Stimulated activated CD4-positive, alpha-beta T cell treated with anti-CD3 and anti-CD28 coated beads, Interleukin-4, amount 100 ng/mL, for 48 hours (primary cell): Measurements from ENCODE around the gene SPTBN1.
A peak's percentile ranks its signal among the peaks of the same experiment; 100 is the strongest.

Experiments used
- DNase-seq, 2 donors: peaks; one replicate each; pipeline ENCODE4 v3.0.0-alpha.2; 2020; ENCODE audit warnings: low read depth in 2 of 2

Gene SPTBN1

DNA sequence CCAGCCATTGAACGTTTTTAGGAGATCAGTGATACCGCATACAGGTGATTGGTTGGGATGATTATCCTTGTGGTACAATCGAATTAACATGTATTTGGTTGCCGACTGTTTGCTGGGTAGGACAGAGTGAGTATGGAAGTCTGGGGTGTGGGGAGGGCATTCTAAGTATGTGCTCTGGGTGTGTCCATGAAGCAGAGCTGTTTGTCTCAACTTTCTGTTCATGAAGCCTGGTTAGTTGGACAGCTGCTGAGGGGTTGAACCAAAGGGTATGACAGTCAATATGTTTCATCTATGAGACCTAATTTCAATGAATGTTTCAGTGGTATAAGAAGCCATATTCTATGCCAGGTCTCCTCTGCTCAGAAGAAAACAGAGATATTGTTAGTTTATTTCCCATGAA is 21.9 kb upstream of the SPTBN1 start:
- no peak for DNase-seq

DNA sequence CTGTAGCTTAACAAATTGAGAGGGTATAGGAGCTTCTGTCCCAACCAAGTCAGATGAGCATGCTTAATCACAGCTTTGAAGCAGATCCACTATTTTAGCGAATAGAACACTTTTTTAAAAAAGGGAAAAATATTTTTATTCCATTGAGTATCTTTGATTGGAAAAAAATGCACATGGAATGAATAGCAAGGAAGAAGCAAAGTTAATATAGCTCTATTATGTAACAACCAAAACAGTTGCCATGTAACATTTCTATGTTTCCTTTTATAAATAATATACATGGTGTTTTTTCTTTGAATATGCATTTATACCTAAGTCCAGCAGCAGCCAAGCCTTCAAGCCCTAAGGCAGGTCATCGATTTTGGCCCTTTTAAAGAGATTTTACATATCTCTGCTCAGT is 21.4 kb upstream of the SPTBN1 start:
- DNase-seq, result no peak

DNA sequence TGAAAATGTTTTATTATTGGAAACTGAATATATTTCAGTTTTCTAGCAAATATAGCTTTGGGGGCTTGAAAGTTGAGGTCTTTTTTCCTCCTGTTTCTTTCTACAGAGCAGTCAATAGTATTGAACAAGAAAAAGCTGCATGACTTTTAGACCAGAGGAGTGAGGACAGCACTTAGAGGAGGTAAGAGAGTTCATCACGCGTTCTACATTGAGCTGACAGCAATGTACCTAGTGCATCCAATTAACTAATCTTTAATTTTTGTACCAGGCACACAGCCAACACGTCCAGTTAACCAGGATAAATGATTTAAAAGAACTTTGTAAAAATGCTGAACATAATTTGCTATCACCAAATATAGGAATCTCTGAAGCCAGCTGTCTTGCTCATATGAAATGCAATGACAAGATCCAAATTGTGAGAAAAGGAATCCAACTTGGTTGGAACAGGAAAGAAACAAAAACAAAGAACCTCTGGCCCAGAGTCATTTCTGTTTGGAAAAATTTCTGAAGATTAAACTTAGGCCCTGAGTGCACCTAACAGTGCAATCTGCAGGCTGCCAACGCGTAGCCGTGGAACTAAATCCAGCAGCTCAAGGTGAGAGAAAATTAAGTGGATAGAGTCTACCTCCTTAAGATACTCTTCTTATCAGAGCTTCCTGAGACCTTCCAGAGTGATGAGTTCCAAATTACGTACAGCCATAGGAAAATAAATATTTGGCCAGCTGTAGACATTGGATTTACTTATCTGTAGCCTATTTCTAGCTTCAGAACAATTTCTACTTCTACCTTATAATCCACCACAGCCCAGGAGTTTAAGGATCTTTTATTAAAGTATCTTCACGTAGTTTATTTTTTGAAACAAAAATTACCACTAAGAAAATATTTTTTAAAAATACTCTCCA is 20.6 kb upstream of the SPTBN1 start:
- no peak for DNase-seq

DNA sequence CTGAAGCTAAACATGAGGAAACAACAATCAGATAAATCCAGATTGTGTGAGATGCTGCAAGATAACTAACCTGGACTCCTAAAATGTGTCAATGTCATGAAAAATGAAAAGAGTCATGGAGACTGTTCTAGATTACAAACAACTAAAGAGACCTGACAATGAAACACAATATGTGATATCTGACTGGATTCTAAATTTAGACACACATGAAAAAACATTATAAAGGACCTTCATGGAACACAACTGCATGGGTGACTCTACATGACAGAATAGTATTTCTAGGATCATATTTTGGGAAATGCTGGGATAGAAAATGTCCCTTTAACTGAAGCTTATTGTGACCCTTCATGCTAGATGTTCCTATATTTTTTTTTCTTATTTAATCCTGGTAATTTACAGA is 18.5 kb upstream of the SPTBN1 start:
- no peak for DNase-seq

DNA sequence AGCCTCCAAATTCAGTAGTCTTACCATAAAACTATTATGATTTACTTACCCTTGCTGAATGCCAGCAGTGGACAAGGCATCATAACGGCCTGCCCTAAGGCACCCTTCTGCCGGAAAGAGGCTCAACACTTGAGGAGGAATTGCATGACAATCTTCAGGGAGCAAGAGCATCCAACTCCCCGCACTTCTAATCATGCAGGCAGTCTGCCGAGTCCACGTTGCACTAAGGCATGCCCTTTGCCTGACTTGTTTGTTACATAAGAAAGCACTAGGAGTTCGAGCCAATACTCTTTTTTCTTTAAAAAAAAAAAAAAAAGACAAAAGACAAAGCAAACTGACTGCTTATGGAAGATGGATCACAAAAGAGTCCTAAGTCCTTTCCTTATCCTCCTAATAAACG is 17.9 kb upstream of the SPTBN1 start:
- no peak for DNase-seq

DNA sequence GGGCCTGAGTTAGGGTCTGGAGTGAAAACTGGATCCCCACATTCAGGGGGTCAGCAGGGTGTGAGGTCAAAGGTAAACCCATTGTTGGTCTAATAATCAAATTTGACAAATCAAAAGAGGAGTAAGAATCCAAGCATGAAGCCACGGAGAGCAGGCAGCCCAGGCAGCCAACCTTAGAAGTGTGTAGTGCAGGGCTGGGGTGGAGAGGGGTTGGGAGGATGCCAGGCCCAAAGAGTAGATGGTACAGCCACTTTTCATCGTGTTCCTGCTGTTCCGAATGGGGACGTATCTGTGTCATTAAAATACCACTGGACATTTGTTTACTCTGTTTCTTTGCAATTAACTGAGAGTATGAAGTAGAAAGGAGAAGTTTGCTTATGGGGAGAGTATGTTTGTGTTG is 16.5 kb upstream of the SPTBN1 start:
- no peak for DNase-seq

DNA sequence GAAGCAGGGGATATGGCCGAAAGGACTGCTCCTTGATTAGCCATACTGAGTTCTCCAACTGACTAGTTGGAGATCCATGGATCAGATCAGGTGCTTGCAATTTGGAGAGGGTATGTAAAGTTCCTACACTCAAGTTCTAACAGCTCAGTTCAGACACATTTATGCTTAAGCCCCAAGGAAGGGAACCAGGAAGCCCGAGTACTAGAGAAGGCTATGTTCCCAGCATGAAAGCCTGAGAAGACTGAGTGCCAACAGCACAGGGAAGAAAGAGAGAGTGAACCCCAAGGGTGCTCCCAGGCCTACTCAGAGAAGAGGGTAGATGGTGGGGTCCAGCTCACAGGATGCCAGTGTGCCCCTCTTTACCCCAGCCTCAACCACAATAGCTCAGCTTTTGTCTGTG is 16.1 kb upstream of the SPTBN1 start:
- no peak for DNase-seq

DNA sequence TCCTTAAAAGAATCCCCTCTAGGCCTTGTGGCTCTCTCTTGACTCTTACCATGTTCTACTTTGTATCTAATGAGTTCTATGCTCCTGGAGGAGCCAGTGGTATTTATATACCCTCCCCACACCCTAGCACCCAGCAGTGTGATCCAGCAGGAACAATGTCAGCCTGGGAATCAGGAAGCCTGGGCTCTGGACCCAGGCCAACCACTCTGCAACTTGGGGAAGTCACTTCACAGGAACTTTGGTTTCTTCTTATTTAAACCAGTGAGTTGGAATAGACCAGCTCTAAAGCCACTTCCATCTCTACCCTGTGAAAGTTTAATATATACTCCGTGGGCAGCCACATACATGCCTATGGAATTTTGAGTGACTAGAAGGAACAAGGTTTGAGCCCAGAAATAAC is 11.6 kb upstream of the SPTBN1 start:
- DNase-seq, result no peak

DNA sequence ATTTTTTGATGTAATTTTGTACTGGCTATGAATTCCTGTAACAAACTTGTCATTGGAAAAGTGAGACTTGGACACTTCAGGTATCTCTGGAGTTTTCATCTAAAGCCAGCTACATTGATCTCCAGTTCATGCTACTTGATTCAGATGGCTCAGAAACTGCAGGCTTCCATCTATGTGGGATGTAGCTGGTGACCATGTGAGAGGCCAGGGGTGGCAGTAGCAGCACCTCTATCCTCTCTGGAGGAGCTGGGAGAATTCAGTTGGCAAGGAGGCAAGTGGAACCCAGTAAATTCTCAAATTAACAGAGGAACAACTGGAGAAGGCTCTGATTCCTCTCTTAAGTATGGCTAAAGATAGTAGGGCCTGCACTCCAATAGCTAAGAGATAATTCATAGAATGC is 10.0 kb upstream of the SPTBN1 start:
- DNase-seq, result no peak

DNA sequence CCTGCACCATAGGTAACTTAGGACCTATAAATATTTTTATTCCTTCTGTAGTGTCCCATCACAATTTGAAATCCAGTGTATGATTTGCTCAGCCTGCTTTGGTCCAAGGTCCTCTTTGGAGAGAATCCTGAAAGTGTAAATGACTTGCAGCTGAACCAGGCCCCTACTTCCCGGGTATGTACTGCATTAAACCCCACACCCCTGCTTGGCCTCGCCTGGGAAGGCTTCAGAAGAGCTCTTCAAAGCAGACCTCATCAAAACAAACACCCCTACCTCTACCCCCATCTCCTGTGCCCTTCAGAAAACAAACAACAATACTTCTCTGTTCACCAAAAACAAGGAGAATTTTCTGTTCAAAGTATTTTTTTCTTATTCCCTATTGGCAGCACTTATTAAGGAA is 9.5 kb upstream of the SPTBN1 start:
- DNase-seq, result no peak

DNA sequence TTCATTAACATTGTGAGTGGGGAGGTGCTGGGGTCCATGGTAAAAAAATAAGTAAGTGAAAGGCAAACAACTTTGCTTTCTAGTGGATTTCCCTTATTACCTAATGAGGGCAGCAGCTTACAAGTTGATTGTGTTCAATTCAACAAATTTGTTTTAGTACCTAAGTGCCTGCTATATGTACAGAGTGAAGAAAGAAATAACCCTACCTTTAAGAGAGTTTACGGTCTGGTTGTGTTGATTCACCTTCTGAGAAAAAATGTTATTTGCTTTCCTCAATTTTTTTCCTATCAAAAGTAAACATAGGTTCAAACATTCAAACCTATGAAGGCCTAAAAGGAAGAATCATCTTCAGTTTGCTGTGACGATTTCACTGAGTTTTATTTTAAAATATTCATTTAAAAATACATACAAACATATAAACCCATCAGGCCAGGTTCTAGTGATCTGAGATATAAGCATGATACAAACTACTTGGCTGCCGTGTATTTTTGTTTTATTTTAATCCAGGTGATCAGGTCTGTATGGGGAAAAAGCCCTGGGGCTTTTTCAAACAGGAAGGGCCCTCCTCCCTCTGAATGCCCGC is 1.5 kb upstream of the SPTBN1 start:
- DNase-seq, result no peak

DNA sequence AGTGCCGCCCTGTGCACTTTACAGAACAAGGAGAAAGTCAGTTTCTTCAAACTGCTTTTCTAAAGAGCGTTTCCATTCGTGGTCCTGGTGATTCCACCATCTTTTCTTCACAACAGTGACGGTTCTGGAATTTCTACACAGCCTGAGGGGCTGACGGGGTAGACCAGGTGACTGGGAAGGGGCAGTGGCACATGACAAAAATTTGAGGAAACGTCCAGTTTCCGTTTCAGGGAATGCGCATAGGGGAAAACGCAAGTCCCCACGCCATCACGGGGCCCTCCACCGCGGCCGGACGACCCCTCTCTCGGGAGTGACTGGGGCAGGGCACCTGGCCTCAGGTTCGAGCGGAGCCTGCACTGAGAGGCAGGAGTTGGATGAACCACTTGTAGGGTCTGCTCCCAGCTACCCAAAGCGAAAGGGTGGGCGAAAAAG is 980 bp upstream of the SPTBN1 start:
- no peak for DNase-seq

DNA sequence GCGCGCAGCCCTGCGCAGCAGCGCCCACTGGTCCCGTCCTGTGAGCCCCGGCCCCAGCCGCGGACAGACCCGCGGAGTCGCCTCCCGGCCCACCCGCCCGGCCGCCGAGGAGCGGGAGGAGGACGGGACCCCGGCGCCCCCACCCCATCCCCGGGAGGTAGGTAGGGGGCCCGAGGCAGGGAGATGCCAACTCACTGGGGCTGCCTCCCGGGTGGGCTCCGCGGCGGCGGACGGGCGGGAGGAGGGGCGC is 160 bp downstream of the SPTBN1 start:
- no peak for DNase-seq

DNA sequence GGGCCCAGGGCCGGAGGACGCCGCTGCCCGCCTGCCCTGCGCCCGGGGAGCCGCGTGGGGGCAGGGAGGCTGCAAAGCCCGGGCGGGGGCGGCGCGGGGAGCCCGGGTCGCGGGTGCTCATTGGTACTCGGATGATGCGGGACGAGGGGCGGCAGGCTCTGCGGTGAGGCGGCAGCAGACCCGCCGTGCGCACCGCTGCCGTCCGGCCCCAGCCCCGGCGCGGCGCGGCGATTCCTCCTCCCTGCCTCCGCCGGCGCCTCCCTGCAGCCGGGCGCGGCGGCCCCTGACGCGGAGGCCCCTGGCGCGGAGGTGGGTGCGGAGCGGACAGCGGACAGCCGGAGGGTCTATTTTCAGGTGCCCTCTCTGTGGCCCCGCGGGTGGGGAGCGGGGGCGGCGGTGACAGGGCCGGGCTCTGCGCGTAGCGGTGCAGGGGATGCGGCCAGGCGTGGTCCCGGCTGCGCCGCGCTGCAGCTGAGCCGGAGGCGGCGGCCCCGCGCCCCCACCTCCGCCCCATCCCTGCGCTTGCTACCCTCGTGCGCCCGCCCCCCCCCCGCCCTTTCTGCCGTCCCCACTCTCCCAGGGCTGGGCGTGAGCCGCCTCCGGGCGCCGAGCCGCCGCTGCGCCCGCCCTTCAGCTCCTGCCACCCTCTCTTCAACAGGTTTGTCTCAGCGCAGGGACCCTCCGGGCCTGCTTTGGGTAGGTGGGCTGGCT is 640 bp downstream of the SPTBN1 start:
- DNase-seq, result peak in 1 of 2 donors; percentile 5

DNA sequence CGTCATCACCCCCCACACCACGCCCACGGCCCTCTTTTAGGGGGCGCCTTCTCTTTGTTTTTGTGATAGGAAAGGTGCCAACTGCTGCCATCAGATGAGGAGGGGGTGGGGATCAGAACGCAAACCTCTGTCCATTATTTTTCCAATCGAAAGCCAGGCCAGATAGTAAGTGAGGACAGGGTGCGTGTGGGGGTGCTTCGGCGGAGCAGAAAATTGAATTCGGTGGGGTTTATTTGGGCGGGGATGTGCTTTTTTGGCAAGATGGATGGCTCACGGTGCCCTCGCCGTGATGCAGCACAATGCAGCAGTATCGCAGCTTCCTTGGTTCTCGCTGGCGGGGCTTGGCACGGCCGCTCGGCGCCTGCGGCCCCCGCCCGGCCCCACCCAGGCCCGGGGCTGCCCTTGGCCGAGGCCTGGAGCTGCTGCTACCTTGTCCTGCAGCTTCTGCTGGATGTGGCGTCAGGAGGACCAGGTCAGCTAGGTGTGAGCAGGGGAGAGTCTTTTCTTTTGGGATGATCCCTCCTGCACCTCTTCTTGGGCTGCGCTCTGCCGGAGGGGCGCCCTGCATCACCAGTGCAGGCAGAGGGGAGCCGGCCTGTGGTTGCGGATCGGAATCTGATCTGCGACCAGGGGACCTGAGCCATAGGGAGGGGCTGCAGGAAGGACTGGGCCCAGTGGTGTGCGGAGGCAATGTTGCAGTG is 1.3 kb downstream of the SPTBN1 start:
- peak in 1 of 2 donors; percentile 4 for DNase-seq

DNA sequence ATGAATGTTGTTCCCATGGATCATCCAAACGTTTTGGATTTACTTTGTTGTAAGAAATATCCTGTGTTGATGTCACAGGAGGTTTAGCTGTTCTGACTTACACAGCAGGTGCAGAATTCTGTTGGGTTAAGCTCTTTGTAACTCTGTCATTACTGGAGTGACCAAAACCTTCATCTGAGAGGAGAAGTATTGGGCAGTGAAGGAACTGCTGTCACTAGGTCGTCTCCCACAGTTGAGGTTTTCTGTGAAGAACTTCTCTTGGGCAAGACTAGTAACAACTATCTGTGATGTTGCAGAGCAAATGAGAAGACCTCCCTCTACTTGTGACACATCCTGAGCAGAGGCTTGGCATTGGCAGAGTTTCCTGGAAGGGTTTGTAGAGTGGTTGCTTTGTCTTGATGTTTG is 2.9 kb downstream of the SPTBN1 start:
- DNase-seq, result no peak

DNA sequence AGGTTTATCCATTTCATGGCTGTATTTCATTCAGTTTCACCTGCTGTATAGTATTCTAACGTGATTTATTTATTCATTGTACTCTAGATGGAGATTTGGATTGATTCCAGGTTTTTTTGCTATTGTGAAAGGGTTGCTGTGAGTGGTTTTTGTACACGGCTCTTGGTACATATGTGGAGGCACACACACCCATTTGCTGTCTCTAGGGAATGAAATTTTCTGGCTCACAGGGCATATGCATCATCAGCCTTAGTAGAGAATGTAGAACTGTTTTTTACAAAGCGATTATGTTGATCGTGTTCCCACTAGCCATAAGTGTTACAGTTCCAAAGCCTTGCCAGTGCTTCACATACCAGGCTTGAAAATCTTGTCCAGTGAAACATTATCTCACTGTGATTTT is 5.1 kb downstream of the SPTBN1 start:
- no peak for DNase-seq

DNA sequence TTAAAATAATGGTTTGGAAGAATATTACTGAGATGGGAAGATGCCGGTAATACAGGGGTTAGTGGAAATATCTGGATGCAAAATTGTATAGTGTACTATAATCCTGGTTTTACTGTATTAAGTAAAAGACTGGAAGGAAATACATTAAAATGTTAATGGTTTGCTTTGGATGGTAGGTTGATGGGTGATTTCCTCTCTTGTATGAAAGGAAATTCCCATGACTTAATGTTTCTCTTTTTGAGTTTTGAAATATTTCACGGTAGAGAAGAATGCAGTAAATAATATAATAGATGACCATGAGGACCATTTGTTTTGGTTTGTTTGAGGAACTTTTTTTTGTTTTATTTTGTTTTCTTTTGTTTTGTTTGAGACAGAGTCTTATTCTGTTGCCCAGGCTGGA is 8.2 kb downstream of the SPTBN1 start:
- no peak for DNase-seq

DNA sequence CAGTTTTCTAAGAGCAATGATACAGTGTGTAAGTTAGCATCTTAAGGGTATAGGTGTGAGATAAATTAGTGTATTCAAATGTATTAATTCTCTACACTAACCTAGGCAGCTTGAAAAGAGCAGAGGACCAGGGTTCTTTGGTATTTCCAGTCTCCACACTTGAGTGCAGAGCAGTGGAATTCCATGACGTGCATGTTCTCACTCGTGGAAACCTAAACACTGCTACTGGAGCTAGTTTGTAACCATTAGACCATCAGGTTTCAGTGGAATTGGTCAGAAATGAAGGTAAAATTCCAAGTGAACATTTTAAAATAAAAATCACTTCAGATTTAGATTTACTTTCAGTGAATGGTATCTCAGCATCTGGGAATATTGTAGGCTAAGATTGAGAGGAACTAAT is 9.0 kb downstream of the SPTBN1 start:
- DNase-seq, result no peak

DNA sequence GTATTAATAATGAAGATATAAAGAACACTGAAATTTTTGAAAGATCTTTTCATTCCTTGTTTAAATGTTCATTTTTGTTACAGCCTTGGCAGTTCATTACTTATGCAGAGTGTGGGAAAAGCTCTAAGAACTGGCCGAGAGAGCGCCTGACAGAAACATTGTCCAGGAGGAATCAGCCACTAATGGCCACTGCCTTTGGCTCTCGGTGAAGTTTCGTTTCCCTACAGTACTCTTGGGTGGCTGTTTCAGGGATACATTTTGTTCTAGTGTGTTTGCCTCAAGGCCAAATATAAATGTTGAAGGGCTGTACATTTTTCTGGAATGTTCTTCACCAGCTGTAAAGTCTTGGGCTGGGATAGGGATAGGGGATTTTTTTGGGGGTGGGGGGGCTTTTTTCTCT is 10.7 kb downstream of the SPTBN1 start:
- DNase-seq, result no peak

DNA sequence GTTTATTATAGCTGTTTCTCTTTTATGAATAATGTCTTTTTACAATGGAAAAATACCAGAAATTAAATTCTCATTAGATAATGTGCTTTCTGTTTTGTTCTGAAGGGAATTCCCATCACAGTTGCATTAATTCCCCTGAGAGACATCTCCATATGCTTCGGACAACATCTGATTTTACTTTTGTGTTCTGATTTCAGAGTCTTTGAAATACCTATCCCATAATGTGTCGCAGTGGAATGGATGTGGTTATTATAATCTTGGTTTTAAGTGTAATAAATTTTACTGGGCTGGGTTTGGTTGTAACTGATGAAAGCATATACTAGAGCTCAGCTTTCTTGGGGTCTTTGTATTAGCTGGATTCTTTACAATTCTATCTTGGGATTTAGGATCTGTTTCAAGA is 12.5 kb downstream of the SPTBN1 start:
- no peak for DNase-seq

DNA sequence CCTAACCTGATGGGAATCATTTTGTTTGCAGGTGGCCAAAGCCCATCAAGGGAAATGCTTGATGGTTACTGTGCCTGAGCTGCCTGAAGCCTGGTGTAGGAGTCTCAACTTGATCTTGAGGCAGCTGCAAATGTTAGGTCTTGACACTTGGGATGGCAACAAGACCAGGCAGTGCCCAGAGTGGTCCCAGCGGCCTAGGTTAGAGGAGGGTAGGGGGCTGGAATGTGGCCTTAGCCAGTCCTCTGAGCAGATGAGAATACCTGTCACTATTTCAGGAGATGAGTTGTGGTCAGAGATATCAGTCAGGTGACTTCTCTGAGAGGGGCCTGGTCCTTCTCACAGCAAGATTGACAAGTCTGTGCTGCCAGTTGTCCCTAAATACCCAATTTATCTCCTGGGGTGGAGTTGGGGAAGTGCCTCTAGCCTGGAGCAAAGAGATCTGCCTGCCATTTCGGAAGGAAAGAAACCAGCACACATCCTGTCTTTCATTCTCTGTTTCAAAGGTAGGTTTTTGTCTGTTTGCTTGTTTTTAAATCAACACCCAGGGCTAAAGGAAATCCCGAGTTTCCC is 13.4 kb downstream of the SPTBN1 start:
- DNase-seq, result no peak
